Trophoblast cell (in vitro differentiated cells and primary cell): Measurements from ENCODE around the gene SRPK2.

Source experiments
- DNase-seq, 2 donors: peaks; one replicate each; pipeline ENCODE4 v3.0.0-alpha.2; 2016
- H2AFZ ChIP-seq: 2 replicates; pipeline ENCODE4 v1.6.1; 2013; ENCODE audit warnings: low read length, moderate library complexity, mild to moderate bottlenecking; ENCODE audit not compliant: insufficient read depth, poor library complexity
- H2AK5ac ChIP-seq: 2 replicates; pipeline ENCODE4 v1.6.1; 2013; ENCODE audit warnings: mild to moderate bottlenecking, low read length
- H2BK120ac ChIP-seq: 2 replicates; pipeline ENCODE4 v1.6.1; 2013; ENCODE audit warnings: low read length, mild to moderate bottlenecking, moderate library complexity; ENCODE audit not compliant: insufficient read depth, poor library complexity
- H2BK12ac ChIP-seq: 2 replicates; pipeline ENCODE4 v1.6.1; 2013; ENCODE audit warnings: mild to moderate bottlenecking, low read length, moderate library complexity
- H2BK5ac ChIP-seq: 2 replicates; pipeline ENCODE4 v1.6.1; 2013; ENCODE audit warnings: low read length, low read depth, moderate library complexity, mild to moderate bottlenecking; ENCODE audit not compliant: poor library complexity
- H3K14ac ChIP-seq: 2 replicates; pipeline ENCODE4 v1.6.1; 2013; ENCODE audit warnings: mild to moderate bottlenecking, low read length
- H3K18ac ChIP-seq: 2 replicates; pipeline ENCODE4 v1.6.1; 2013; ENCODE audit warnings: mild to moderate bottlenecking, low read length
- H3K23ac ChIP-seq: 2 replicates; pipeline ENCODE4 v1.6.1; 2013; ENCODE audit warnings: low read length
- H3K27ac ChIP-seq: 2 replicates; pipeline ENCODE4 v1.5.1; 2013; ENCODE audit warnings: low read depth, mild to moderate bottlenecking, inconsistent platforms, low read length, moderate library complexity
- H3K27me3 ChIP-seq: 2 replicates; pipeline ENCODE4 v1.6.1; 2013; ENCODE audit warnings: inconsistent platforms, mild to moderate bottlenecking, low read length, moderate library complexity; ENCODE audit not compliant: insufficient read depth
- H3K36me3 ChIP-seq, 2 experiments: 1 replicate in 1 of 2; 2 replicates in 1 of 2; pipeline ENCODE4 v1.6.1; 2013; ENCODE audit warnings: low read length in 2 of 2, mild to moderate bottlenecking in 2 of 2, moderate library complexity in 1 of 2; ENCODE audit not compliant: insufficient read depth in 2 of 2, control insufficient read depth in 1 of 2
- H3K4ac ChIP-seq: 2 replicates; pipeline ENCODE4 v1.6.1; 2013; ENCODE audit warnings: low read depth, mild to moderate bottlenecking, low read length, moderate library complexity
- H3K4me1 ChIP-seq, 2 experiments: 1 replicate in 1 of 2; 2 replicates in 1 of 2; pipeline ENCODE4 v1.6.1; 2013; ENCODE audit warnings: low read length in 2 of 2, mild to moderate bottlenecking in 2 of 2, moderate library complexity in 1 of 2; ENCODE audit not compliant: insufficient read depth in 2 of 2, control insufficient read depth in 1 of 2
- H3K4me2 ChIP-seq: 2 replicates; pipeline ENCODE4 v1.6.1; 2013; ENCODE audit warnings: inconsistent platforms, mild to moderate bottlenecking, low read length, moderate library complexity
- H3K4me3 ChIP-seq: 2 replicates; pipeline ENCODE4 v1.5.1; 2013; ENCODE audit warnings: mild to moderate bottlenecking, low read depth, low read length, inconsistent platforms
- H3K79me1 ChIP-seq: one replicate; pipeline ENCODE4 v1.6.1; 2013; ENCODE audit warnings: low read length
- H3K79me2 ChIP-seq: 2 replicates; pipeline ENCODE4 v1.6.1; 2013; ENCODE audit warnings: low read length, mild to moderate bottlenecking; ENCODE audit not compliant: control insufficient read depth, insufficient read depth, poor library complexity
- H3K9ac ChIP-seq: 2 replicates; pipeline ENCODE4 v1.6.1; 2013; ENCODE audit warnings: mild to moderate bottlenecking, low read length
- H3K9me3 ChIP-seq: 2 replicates; pipeline ENCODE4 v1.6.1; 2013; ENCODE audit warnings: low read depth, mild to moderate bottlenecking, control low read depth, inconsistent platforms, low read length; ENCODE audit not compliant: insufficient read depth
- H4K12ac ChIP-seq: 2 replicates; pipeline ENCODE4 v1.6.1; 2013; ENCODE audit warnings: low read depth, mild to moderate bottlenecking, low read length, moderate library complexity
- H4K8ac ChIP-seq: 2 replicates; pipeline ENCODE4 v1.6.1; 2013; ENCODE audit warnings: low read depth, mild to moderate bottlenecking, low read length, moderate library complexity
- H4K91ac ChIP-seq: one replicate; pipeline ENCODE4 v1.6.1; 2013; ENCODE audit warnings: low read depth, mild to moderate bottlenecking, low read length, moderate library complexity
- WGBS: extraction: QIAGEN DNeasy Blood & Tissue Kit; methylation state at CpG from one replicate; pipeline ENCODE4 v1.1.7; 2013; ENCODE audit warnings: missing lambda C conversion rate; ENCODE audit not compliant: insufficient read length, insufficient coverage; ENCODE audit errors: extremely low coverage; 5-methylcytosine and 5-hydroxymethylcytosine counted together

The SRPK2 gene

DNA sequence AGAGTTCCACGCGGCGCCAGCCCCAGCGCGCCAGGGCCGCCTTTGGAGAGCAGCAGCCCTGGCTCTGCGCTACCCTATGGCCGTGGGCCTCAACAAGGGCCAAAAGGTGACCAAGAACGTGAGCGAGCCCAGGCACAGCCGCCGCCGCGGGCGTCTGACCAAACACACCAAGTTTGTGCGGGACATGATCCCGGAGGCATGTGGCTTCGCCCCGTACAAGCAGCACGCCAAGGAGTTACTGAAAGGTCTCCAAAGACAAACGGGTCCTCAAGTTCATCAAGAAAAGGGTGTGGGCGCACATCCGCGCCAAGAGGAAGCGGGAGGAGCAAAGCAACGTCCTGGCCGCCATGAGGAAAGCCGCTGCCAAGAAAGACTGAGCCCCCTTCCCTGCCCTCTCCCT lies 144.1 kb downstream of the SRPK2 start:
- no peaks in the 10 kb centered on the region for H3K27me3 ChIP-seq
- no peak overlapping the region for H3K4me3 ChIP-seq
- no peak overlapping the region for H3K23ac ChIP-seq
- no peak overlapping the region for H2BK12ac ChIP-seq
- H3K14ac ChIP-seq = no peak overlapping the region
- H4K12ac ChIP-seq = no peak overlapping the region
- no peak overlapping the region for H2BK5ac ChIP-seq
- H3K79me2 ChIP-seq = no peaks in the 10 kb centered on the region
- no peak overlapping the region for H3K9ac ChIP-seq
- no CpG with 5 or more reads among the region's 28 CpGs for WGBS
- no peak overlapping the region for H3K4me2 ChIP-seq
- H3K9me3 ChIP-seq = no peaks in the 10 kb centered on the region
- H2BK120ac ChIP-seq = no peak overlapping the region
- H3K36me3 ChIP-seq = no peaks in the 10 kb centered on the region
- H3K79me1 ChIP-seq = no peaks in the 10 kb centered on the region
- H3K27ac ChIP-seq = no peak overlapping the region
- no peaks in the 10 kb centered on the region for H3K4me1 ChIP-seq
- H2AK5ac ChIP-seq = no peak overlapping the region
- H3K18ac ChIP-seq = no peak overlapping the region
- H2AFZ ChIP-seq = no peak overlapping the region
- H4K8ac ChIP-seq = no peak overlapping the region
- no peak overlapping the region for H3K4ac ChIP-seq
- H4K91ac ChIP-seq = no peak overlapping the region
- DNase-seq = peak; percentile 52

GRCh38 chr7:105241198-105241597 lies 147.5 kb downstream of the SRPK2 start:
- Histone ChIP-seq H2AFZ (no peak overlapping the region), H3K23ac (no peak overlapping the region), H2BK12ac (no peak overlapping the region), H2AK5ac (no peak overlapping the region), H3K9ac (no peak overlapping the region), H3K14ac (no peak overlapping the region), H3K27ac (no peak overlapping the region), H4K91ac (no peak overlapping the region), H3K36me3 (no peaks in the 10 kb centered on the region), H3K79me1 (no peaks in the 10 kb centered on the region), H3K4me2 (no peak overlapping the region), H3K4me3 (no peak overlapping the region), H3K27me3 (no peaks in the 10 kb centered on the region), H2BK5ac (no peak overlapping the region), H2BK120ac (no peak overlapping the region), H3K9me3 (no peaks in the 10 kb centered on the region), H3K18ac (no peak overlapping the region), H4K12ac (no peak overlapping the region), H3K79me2 (no peaks in the 10 kb centered on the region), H3K4ac (no peak overlapping the region), H4K8ac (no peak overlapping the region), H3K4me1 (no peaks in the 10 kb centered on the region)
- WGBS = no CpG with 5 or more reads among the region's 3 CpGs
- DNase-seq = no peak

DNA sequence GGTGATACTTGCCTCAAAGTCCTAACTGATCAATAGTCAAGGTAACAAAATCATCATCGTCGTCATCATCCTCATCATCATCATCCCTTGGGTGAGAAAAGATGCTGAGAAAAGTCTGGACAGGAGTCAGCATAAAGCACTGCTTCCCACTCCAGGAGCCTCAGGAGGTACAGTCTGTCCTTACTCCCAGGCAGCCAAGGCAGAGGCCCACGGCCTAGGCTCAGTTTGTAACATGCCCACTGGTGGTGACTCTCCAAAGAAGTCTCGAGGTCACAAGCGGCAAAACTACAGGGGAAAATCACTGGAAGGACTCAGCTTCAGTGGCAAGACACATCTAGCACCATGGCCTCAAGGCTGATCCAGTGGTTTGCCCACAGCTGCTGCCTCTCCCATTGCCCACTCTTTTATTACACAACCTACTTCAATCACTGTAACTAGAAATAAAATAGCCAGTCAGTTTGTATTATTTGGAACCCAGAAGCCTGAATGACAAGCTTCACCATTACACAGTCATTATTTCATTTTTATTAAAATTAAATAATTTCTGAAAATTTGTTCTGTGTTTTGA lies 150.4 kb downstream of the SRPK2 start:
- no peaks in the 10 kb centered on the region for H3K9me3 ChIP-seq
- H4K91ac ChIP-seq = no peak overlapping the region
- no peak overlapping the region for H3K4me2 ChIP-seq
- no peak overlapping the region for H2BK120ac ChIP-seq
- H2BK5ac ChIP-seq = no peak overlapping the region
- no peak overlapping the region for H4K8ac ChIP-seq
- no peak overlapping the region for H4K12ac ChIP-seq
- no peak overlapping the region for H3K23ac ChIP-seq
- no peaks in the 10 kb centered on the region for H3K4me1 ChIP-seq
- H3K18ac ChIP-seq = no peak overlapping the region
- no peak overlapping the region for H2AK5ac ChIP-seq
- H3K36me3 ChIP-seq = no peaks in the 10 kb centered on the region
- H3K79me2 ChIP-seq = no peaks in the 10 kb centered on the region
- no peak overlapping the region for H3K4ac ChIP-seq
- no peak overlapping the region for H2AFZ ChIP-seq
- WGBS = no CpG with 5 or more reads among the region's 5 CpGs
- H3K27me3 ChIP-seq = no peaks in the 10 kb centered on the region
- H3K27ac ChIP-seq = no peak overlapping the region
- no peak overlapping the region for H3K14ac ChIP-seq
- H3K79me1 ChIP-seq = no peaks in the 10 kb centered on the region
- DNase-seq = no peak
- no peak overlapping the region for H3K4me3 ChIP-seq
- no peak overlapping the region for H2BK12ac ChIP-seq
- no peak overlapping the region for H3K9ac ChIP-seq

- no peak overlapping the region for H3K18ac ChIP-seq
- no peak overlapping the region for H2AFZ ChIP-seq
- no peak overlapping the region for H4K8ac ChIP-seq
- H3K4me2 ChIP-seq = no peak overlapping the region
- no peaks in the 10 kb centered on the region for H3K27me3 ChIP-seq
- no peaks in the 10 kb centered on the region for H3K79me2 ChIP-seq
- no peak overlapping the region for H2AK5ac ChIP-seq
- no peak overlapping the region for H3K27ac ChIP-seq
- no peak overlapping the region for H3K23ac ChIP-seq
- no peaks in the 10 kb centered on the region for H3K4me1 ChIP-seq
- no peak overlapping the region for H3K4ac ChIP-seq
- H3K14ac ChIP-seq = no peak overlapping the region
- H3K9ac ChIP-seq = no peak overlapping the region
- no CpG with 5 or more reads among the region's 4 CpGs for WGBS
- DNase-seq = no peak
- no peaks in the 10 kb centered on the region for H3K36me3 ChIP-seq
- H3K4me3 ChIP-seq = no peak overlapping the region
- no peak overlapping the region for H2BK120ac ChIP-seq
- no peak overlapping the region for H4K91ac ChIP-seq
- no peak overlapping the region for H2BK12ac ChIP-seq
- no peak overlapping the region for H4K12ac ChIP-seq
- no peak overlapping the region for H2BK5ac ChIP-seq
- H3K79me1 ChIP-seq = no peaks in the 10 kb centered on the region
- H3K9me3 ChIP-seq = no peaks in the 10 kb centered on the region
Measured at GRCh38 chr7:105234886-105235285, 153.8 kb downstream of the SRPK2 start.
